Transverse colon (tissue), 4 donors: Measurements from ENCODE around the gene AJM1.

ENCODE experiments used
- CTCF ChIP-seq, 5 experiments: fragments of 200-600 bp in 3 of 5; fragments of 450-650 bp in 2 of 5; sonication (generic) in 3 of 5; IDR thresholded peaks; 1 replicate in 2 of 5; 2 replicates in 3 of 5; pipeline ENCODE4 v1.5.1; 2016 to 2017; ENCODE audit warnings: antibody characterized with exemption in 5 of 5, inconsistent platforms in 3 of 5, mild to moderate bottlenecking in 2 of 5, moderate library complexity in 1 of 5
- EP300 ChIP-seq: sonication (generic); formaldehyde crosslinking; IDR thresholded peaks from one replicate; pipeline ENCODE4 v1.6.1; 2017; ENCODE audit warnings: antibody characterized with exemption, low read depth
- POLR2AphosphoS5 ChIP-seq, 3 donors: sonication (generic); formaldehyde crosslinking; IDR thresholded peaks; one replicate each; pipeline ENCODE4 v1.6.1; 2016; ENCODE audit warnings: antibody characterized with exemption in 3 of 3

DNA sequence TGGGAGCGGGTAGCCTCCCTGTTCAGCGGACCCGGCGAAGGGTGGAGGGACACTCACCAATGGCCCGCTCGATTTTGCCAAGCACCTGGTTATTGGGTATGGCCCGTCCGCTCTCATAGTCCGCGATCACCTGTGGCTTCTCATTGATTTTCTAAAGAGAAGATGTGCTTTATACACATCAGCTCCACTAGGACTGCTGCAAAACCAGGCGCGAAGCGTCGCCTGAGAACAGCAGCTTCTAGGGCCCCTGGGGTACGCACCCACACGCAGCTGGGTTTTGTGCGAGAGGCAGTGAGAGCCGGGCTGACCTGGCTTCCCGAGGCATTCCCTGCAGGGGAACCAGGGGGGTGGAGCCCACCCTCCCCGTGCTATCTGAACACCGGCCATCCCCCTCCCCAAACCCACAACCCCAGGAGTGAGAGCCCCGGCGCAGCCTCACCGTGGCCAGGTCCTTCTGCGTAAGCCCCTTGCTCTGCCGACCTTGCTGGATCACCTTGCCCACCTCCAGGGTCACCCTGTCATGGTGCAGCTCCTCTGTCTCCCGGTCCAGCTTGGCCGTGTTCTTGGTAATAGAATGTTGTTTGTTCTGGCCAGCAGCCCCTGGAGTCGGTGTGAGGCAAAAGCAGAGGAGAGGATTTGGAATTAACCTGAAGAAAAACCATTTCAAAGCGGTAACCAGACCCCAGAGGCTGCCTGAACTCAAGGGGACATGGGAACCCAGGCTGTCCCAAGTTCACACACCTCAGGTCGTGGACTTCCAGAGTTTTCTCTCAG is 20.8 kb downstream of the AJM1 start:
- no peak for TF ChIP-seq CTCF (IDR thresholded peaks at IDR 0.05)
- no peak for TF ChIP-seq POLR2AphosphoS5 (IDR thresholded peaks at IDR 0.05)
- no peak for TF ChIP-seq EP300
